GM21529 (cell line): Measurements from ENCODE around the gene PPEF2.
A peak's percentile ranks its signal among the peaks of the same experiment; 100 is the strongest.
"Not testable (repeated sequence)": the region's sequence is repeated elsewhere in the genome, so short reads cannot be mapped to it uniquely, and the experiment has no call there.

ENCODE experiments used
- ATAC-seq: cut with Tn5 transposase; IDR thresholded peaks from one replicate; pipeline ENCODE4 v1.9.1; 2021; ENCODE audit not compliant: unreplicated experiment

Gene PPEF2

DNA sequence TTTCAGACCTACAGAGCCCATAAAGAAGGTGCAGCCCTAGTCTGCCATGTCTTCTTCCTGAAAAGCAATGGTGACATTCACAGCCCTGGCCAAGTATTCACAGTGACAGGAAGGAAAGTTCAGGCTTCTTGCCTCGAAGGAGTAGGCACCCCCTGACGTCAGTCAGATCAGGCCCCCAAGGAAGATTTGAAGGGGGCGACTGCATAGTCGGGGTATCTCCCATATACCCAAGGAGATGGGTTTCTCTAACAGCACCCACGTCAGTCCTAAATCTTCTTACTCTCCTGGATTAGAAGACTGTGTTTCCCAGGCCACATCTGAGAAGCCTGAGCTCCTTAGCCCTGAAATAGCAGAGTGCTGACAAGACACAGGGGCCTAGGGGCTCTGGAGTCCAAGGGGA, at the start of gene PPEF2:
PPEF2 (minus strand) TSS at position 101 of the 400 bp plus-strand sequence. CDS start 6,127 bp downstream, outside the sequence.
- ATAC-seq = no peak

DNA sequence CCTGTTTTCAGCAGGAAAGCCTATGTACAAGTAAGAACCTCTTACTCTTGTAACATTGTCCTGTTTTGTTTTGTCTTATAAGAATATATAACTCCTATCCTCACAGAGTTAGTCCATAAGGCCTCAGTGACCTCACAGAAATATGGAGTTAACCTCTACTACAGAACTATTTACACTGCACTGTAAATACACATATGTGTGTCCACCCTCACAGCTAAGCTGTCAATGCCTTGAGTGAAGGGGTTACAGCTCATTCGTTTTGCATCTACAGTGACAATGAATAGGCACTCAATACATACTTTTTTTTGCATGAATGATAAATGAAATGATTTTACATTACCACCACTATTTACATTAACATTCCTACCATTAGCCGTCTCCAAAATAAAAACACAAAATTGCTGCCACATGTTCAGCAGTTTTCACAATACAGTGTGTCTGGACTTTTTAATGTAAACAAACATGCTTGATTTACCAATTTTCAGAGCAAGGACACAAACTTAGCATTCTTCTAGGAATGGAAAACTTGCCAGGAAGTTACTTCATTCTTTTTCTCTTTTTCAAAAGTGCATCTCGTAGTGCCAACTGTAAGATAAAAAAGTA, 48.1 kb upstream of the PPEF2 start:
- ATAC-seq = no peak

DNA sequence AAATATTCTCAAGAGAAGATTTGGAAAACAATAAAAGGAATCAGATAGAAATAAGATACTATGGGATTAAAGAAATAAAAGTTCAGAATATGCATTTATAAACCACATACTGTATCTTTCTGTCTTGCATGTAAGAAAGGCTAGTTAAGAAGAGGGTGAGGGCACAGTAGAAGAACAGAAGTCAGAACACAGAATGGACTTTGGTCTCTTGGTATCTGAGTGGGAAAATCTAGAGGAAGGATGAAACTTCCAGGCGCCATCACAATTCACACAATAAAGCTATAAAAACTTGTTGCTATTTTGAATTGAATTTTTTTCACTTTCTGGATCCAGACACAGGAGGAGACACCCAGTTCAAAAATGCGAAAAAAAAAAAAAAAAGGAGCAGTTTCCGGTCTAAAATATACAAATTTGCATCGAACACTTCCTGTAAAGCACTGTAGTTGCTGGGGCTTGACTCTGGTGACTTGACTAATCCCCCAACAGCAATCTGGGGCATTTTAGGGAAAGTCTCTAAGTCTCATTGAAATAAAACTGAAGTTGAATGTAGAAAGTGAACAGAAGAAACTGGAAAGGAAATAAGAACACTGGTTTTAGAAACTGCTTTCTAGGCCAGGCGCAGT, 46.7 kb upstream of the PPEF2 start:
- ATAC-seq = peak; percentile 87

- peak; percentile 84 for ATAC-seq
These were observed 38.5 kb upstream of the PPEF2 start, which contains the start of gene NAAA for GRCh38 chr4:75940692-75941253. Gene NAAA (minus strand): TSS chr4:75941013. CDS start chr4:75940949, 64 bp downstream.

DNA sequence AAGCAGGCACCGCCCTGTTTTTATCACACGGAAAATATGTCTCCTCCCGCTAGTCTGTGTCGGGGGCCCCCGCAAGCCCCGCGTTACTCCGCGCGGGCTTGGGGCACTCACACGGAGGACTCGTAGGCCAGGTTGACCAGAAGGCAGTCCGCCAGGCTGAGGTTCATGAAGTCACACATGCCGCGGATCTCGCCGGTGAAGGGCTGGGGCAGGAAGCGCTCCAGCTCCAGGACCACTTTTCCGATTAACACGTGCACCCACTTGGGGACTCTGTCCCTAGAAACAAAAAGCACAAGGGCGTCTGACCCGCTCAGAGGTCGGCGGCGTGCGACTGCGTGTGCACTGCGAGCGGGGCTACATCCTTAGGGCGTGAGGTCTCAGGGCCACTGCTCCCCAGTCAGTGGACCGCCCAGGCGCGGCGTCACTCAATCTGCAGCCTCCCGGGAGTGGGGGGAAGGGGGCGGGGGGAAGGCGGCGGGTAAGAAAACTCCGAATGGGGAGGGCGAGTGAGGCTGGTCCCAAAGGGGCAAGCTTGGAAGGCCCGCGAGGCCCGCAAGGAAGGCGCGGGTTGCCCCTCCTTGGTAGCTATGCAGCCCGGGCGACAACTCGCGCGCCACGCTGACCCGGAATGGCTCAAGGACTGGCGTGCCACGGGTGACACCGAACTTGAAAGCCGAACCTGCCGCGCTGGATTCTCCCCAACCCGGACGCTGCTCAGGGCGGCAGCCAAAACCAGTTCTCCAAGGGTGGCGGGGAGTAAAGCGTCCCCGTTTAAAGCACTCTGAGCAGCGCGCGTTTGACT, 37.8 kb upstream of the PPEF2 start:
- peak; percentile 58 for ATAC-seq

DNA sequence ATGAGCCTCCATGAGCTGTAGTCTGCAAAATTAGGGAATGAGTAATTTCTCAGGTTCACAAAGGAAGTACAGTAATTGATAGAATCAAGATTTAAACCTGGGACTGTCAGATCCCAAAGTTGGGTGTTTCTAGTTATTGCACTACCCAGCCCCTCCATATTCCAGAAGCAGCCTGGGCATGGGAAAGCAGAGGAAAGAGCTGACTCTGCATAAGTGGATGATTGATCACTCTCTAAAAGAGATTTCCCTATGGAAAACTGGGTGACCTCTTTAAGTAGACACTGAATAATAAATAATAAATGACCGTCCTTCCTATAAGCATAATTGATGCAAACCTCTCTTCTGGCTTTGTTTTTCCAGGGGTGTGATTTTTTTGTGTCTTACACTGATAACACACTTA, 33.4 kb upstream of the PPEF2 start:
- ATAC-seq = no peak

DNA sequence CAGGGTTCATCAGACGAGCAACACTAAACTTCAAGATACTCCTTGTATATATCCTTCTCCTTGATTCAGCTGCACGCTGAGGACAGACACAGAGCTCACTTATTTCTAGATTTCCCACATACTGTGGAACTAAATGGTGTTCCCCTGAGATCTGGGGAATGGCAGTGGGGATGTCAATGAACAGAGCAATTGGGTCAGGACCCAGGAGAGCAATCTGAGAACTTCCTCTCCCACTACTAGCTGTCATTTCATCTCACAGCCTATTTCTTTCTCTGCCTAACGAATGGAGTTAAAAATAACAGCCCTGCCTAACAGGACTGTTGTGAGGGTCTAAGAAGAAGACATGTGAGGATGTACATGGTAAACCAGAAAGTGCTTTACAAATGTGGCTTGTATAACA, 27.9 kb upstream of the PPEF2 start:
- ATAC-seq = no peak

DNA sequence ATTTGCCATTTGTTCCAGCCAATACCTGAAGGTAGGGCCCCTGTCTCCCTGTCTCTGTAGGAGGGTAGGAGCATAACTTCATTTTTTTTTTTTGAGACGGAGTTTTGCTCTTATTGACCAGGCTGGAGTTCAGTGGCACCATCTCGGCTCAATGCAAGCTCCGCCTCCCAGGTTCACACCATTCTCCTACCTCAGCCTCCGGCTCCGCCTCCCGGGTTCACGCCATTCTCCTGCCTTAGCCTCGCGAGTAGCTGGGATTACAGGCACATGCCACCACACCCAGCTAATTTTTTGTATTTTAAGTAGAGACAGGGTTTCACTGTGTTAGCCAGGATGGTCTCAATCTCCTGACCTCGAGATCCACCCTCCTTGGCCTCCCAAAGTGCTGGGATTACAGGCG, 22.7 kb upstream of the PPEF2 start:
- ATAC-seq = not testable (repeated sequence)

DNA sequence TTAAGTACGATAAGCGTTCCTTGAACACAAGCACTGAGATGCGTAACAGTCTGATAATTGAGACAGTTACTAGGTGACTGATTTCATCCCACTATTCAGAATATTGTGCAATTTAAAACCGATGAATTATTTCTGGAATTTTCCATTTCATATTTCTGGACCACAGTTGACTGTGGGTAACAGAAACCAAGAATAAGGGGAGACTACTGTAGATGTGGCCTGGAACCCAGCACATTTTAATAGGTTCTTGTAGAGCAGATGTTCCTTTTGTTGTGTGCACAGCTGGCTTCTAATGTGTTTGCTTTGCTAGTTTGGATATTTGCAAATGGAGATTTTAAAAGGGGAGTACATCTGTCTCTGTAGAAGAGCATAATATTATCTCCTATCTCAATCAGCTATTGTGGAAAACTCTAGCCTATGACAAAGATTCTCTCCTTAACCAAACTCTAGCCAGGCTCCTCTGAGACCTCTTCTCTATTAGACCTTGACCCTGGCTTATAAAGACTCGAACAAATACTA, 22.1 kb upstream of the PPEF2 start:
- no peak for ATAC-seq

GRCh38 chr4:75922588-75922987, 20.3 kb upstream of the PPEF2 start:
- ATAC-seq = no peak

DNA sequence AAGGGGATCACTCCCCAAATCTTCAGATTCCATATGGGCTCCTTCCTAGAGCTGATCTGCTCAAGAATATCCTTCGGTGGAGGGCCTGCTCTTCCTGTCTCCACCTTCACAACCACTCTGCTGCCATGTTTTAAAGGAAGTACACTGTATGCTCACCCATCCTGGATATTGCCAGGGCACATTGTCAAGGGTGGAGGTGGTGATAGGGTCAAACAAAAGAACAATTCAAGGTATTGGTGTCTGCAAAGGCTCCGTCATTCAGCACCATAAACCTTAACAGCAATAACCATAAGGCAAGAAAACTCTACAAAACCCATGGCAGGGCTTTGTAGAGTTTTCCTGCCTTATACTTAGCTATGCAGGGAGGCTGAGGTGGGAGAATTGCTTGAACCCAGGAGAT, 19.7 kb upstream of the PPEF2 start:
- ATAC-seq = no peak

GRCh38 chr4:75920327-75920726, 18.1 kb upstream of the PPEF2 start:
- no peak for ATAC-seq

- ATAC-seq = no peak
These were observed 17.7 kb upstream of the PPEF2 start for GRCh38 chr4:75919920-75920319.

GRCh38 chr4:75916091-75916661, 13.9 kb upstream of the PPEF2 start:
- peak; percentile 73 for ATAC-seq

GRCh38 chr4:75912968-75913367, 10.7 kb upstream of the PPEF2 start:
- no peak for ATAC-seq

GRCh38 chr4:75910831-75911230, 8.6 kb upstream of the PPEF2 start:
- not testable (repeated sequence) for ATAC-seq

GRCh38 chr4:75909405-75909804, 7.2 kb upstream of the PPEF2 start:
- ATAC-seq = no peak

- no peak for ATAC-seq
These were observed 6.3 kb upstream of the PPEF2 start for GRCh38 chr4:75908555-75908954.

DNA sequence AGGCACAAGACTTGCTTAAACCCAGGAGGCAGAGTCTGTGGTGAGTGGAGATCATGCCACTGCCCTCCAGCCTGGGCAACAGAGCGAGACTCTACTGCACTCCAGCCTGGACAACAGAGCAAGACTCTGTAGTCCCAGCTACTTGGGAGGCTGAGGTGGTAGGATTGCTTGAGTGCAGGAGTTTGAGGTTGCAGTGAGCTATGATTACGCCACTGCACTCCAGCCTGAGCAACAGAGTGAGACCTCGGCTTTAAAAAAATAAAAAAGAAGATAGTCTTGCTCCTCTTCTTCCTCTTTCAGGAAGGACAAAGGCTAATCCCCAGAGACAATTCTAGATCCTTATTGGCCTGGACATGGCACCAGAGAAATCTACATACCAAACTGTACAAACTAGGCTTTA, 5.7 kb upstream of the PPEF2 start:
- no peak for ATAC-seq

DNA sequence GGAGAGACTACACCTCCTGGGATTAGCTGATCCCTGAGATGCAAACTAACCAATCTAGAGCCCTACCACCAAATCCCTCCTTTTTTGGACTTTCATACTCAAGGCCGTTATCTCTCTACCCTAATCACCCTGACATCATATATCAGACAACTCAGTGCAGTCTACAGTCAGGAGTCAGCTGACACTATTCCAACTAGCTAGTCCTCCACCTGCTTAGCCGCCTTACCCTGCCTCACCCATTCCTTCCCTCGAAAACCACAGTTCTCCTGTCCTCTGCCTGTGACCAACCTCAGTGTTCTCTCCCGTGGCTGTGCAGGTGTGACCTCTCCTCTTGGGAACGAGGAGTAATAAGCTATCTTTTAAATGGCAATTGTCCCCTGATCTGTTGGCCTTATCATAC, 1.8 kb upstream of the PPEF2 start:
- ATAC-seq = no peak

GRCh38 chr4:75898536-75898935, 3.7 kb downstream of the PPEF2 start:
- no peak for ATAC-seq
